H1 (cell line): ENCODE data around the gene RNF126. TPM values are rescaled to one million over a fixed set of nuclear protein-coding genes. Genes with fewer than 3 reads are reported as not detected.

ENCODE experiments used
- CTCF ChIA-PET: fragments of 300-600 bp; sonication (Branson Sonifier 250); formaldehyde crosslinking; loops from one replicate; lab custom pipeline; 2021; ENCODE audit not compliant: partially characterized antibody; lab: Charles Lee
- POLR2A ChIA-PET: fragments of 300-600 bp; sonication (Branson Sonifier 250); formaldehyde crosslinking; loops from one replicate; lab custom pipeline; 2021; ENCODE audit warnings: inconsistent platforms; ENCODE audit not compliant: partially characterized antibody; lab: Charles Lee
- DNase-seq, 2 experiments: peaks; one replicate each; pipeline versions ENCODE4 v3.0.0 to v3.0.0-alpha.2; 2010 to 2022; ENCODE audit warnings: low spot score in 2 of 2, low read depth in 1 of 2, mixed read lengths in 1 of 2
- FAIRE-seq: peaks from 2 replicates; lab custom pipeline; 2011; peaks lifted over from hg19 to GRCh38; lab: Jason Lieb, UNC
- H2AFZ ChIP-seq: 2 replicates; pipeline ENCODE4 v1.8.1; 2012; ENCODE audit warnings: low read length, inconsistent platforms
- H2AK5ac ChIP-seq: 2 replicates; pipeline ENCODE4 v1.6.1; 2013; ENCODE audit warnings: low read depth, low read length
- H2BK120ac ChIP-seq: replicated peaks from 2 replicates; pipeline ENCODE3; 2013; ENCODE audit warnings: low read depth, low read length, inconsistent platforms
- H2BK12ac ChIP-seq: 2 replicates; pipeline ENCODE4 v1.6.1; 2013; ENCODE audit warnings: low read depth, low read length
- H2BK15ac ChIP-seq: 2 replicates; pipeline ENCODE4 v1.6.1; 2013; ENCODE audit warnings: low read length
- H2BK20ac ChIP-seq: 2 replicates; pipeline ENCODE4 v1.6.1; 2013; ENCODE audit warnings: low read length
- H2BK5ac ChIP-seq: 2 replicates; pipeline ENCODE4 v1.6.1; 2013; ENCODE audit warnings: low read depth, low read length
- H3K14ac ChIP-seq: 2 replicates; pipeline ENCODE4 v1.6.1; 2013; ENCODE audit warnings: inconsistent platforms; ENCODE audit not compliant: insufficient read length
- H3K18ac ChIP-seq: 2 replicates; pipeline ENCODE4 v1.6.1; 2013; ENCODE audit warnings: low read length; ENCODE audit errors: extremely low read depth
- H3K23ac ChIP-seq: 2 replicates; pipeline ENCODE4 v1.6.1; 2013; ENCODE audit warnings: inconsistent platforms; ENCODE audit not compliant: insufficient read length
- H3K23me2 ChIP-seq: 2 replicates; pipeline ENCODE4 v1.6.1; 2013; ENCODE audit warnings: low read depth, low read length
- H3K27ac ChIP-seq: 2 replicates; pipeline ENCODE4 v1.6.1; 2011; ENCODE audit warnings: low read depth, low read length, inconsistent platforms
- H3K27me3 ChIP-seq, 4 experiments: replicated peaks in 1 of 4; 1 replicate in 1 of 4; 2 replicates in 3 of 4; pipeline versions ENCODE4 v1.6.1 to v1.8.1; 2011 to 2013; ENCODE audit warnings: low read length in 3 of 4, mild to moderate bottlenecking in 3 of 4, inconsistent platforms in 2 of 4, mixed read lengths in 2 of 4, moderate library complexity in 1 of 4; ENCODE audit not compliant: control insufficient read depth in 3 of 4, insufficient read depth in 3 of 4; ENCODE audit errors: extremely low read depth in 1 of 4
- H3K36me3 ChIP-seq, 4 experiments: 2 replicates each; pipeline versions ENCODE4 v1.6.1 to v1.8.1; 2011 to 2013; ENCODE audit warnings: mild to moderate bottlenecking in 4 of 4, low read length in 3 of 4, moderate library complexity in 2 of 4, control low read depth in 1 of 4, inconsistent platforms in 1 of 4; ENCODE audit not compliant: insufficient read depth in 4 of 4, control insufficient read depth in 2 of 4
- H3K4ac ChIP-seq: replicated peaks from 2 replicates; pipeline ENCODE3; 2013; ENCODE audit warnings: low read length, low read depth, mixed read lengths, inconsistent platforms; ENCODE audit not compliant: insufficient read length
- H3K4me1 ChIP-seq, 4 experiments: replicated peaks in 1 of 4; 1 replicate in 1 of 4; 2 replicates in 3 of 4; pipeline versions ENCODE4 v1.6.1 to v1.8.1; 2011 to 2013; ENCODE audit warnings: low read length in 3 of 4, inconsistent platforms in 2 of 4, mixed read lengths in 1 of 4; ENCODE audit not compliant: insufficient read depth in 4 of 4, control insufficient read depth in 3 of 4
- H3K4me2 ChIP-seq, 2 experiments: 2 replicates each; pipeline versions ENCODE4 v1.6.1 to v1.8.1; 2011 to 2013; ENCODE audit warnings: low read depth in 2 of 2, low read length in 2 of 2, control low read depth in 1 of 2, inconsistent platforms in 1 of 2, mild to moderate bottlenecking in 1 of 2; ENCODE audit not compliant: insufficient read depth in 1 of 2
- H3K4me3 ChIP-seq, 4 experiments: fragments of 200-600, 300-600 bp in 1 of 4; sonication (generic), shearing (Covaris generic), sonication (Bioruptor Twin) in 1 of 4; 2 replicates each; pipeline versions ENCODE4 v1.5.1 to v1.8.1; 2011 to 2016; ENCODE audit warnings: low read length in 4 of 4, low read depth in 3 of 4, control low read depth in 2 of 4, inconsistent platforms in 2 of 4, mild to moderate bottlenecking in 2 of 4, mixed read lengths in 1 of 4, moderate library complexity in 1 of 4; ENCODE audit not compliant: insufficient read depth in 2 of 4; ENCODE audit errors: extremely low read depth in 1 of 4
- H3K56ac ChIP-seq: replicated peaks from 2 replicates; pipeline ENCODE3; 2013; ENCODE audit warnings: low read depth, mild to moderate bottlenecking, mixed read lengths, low read length, inconsistent platforms; ENCODE audit not compliant: insufficient read length
- H3K79me1 ChIP-seq: 2 replicates; pipeline ENCODE4 v1.6.1; 2013; ENCODE audit warnings: low read depth, low read length, control low read depth
- H3K79me2 ChIP-seq, 2 experiments: 2 replicates each; pipeline versions ENCODE4 v1.6.1 to v1.8.1; 2012 to 2013; ENCODE audit warnings: low read length in 2 of 2, mild to moderate bottlenecking in 2 of 2, inconsistent platforms in 1 of 2; ENCODE audit not compliant: insufficient read depth in 2 of 2, control insufficient read depth in 1 of 2
- H3K9ac ChIP-seq, 4 experiments: replicated peaks in 1 of 4; 1 replicate in 1 of 4; 2 replicates in 3 of 4; pipeline versions ENCODE4 v1.6.1 to v1.8.1; 2011 to 2013; ENCODE audit warnings: low read depth in 3 of 4, low read length in 3 of 4, control low read depth in 2 of 4, mild to moderate bottlenecking in 2 of 4, moderate library complexity in 2 of 4, inconsistent platforms in 1 of 4; ENCODE audit errors: extremely low read depth in 1 of 4
- H3K9me3 ChIP-seq, 2 experiments: 2 replicates each; pipeline versions ENCODE4 v1.6.1 to v1.8.1; 2012 to 2013; ENCODE audit warnings: mild to moderate bottlenecking in 2 of 2, moderate library complexity in 2 of 2, control low read depth in 1 of 2, inconsistent platforms in 1 of 2, low read depth in 1 of 2, low read length in 1 of 2, mixed read lengths in 1 of 2; ENCODE audit not compliant: insufficient read depth in 2 of 2
- H4K20me1 ChIP-seq, 2 experiments: replicated peaks in 1 of 2; 2 replicates each; pipeline versions ENCODE3 to v1.8.1; 2011 to 2013; ENCODE audit warnings: inconsistent platforms in 2 of 2, low read length in 2 of 2, mild to moderate bottlenecking in 1 of 2; ENCODE audit not compliant: insufficient read depth in 2 of 2, control insufficient read depth in 1 of 2
- H4K5ac ChIP-seq: 2 replicates; pipeline ENCODE4 v1.6.1; 2013; ENCODE audit warnings: low read length, low read depth, mixed read lengths, inconsistent platforms; ENCODE audit not compliant: insufficient read length
- H4K8ac ChIP-seq: 2 replicates; pipeline ENCODE4 v1.8.0; 2013; ENCODE audit warnings: mild to moderate bottlenecking, moderate library complexity, low read length, inconsistent platforms; ENCODE audit not compliant: insufficient read depth; ENCODE audit errors: extremely low read depth
- H4K91ac ChIP-seq: replicated peaks from 2 replicates; pipeline ENCODE3; 2013; ENCODE audit warnings: low read length, mixed read lengths, inconsistent platforms; ENCODE audit not compliant: insufficient read length
- BCL11A ChIP-seq, 2 experiments: IDR thresholded peaks; one replicate each; pipeline ENCODE4 v1.6.1; 2011; ENCODE audit warnings: low read depth in 2 of 2, low read length in 2 of 2, mild to moderate bottlenecking in 2 of 2
- CTBP2 ChIP-seq: IDR thresholded peaks from 2 replicates; pipeline ENCODE4 v1.7.0; 2011; ENCODE audit warnings: borderline replicate concordance, mild to moderate bottlenecking, moderate library complexity, mixed read lengths, low read length; ENCODE audit not compliant: insufficient read depth, insufficient read length
- FOSL1 ChIP-seq: IDR thresholded peaks from 2 replicates; pipeline ENCODE4 v1.6.1; 2011; ENCODE audit warnings: mild to moderate bottlenecking, low read depth, low read length, moderate library complexity; ENCODE audit not compliant: insufficient read depth
- GTF2F1 ChIP-seq: IDR thresholded peaks from 2 replicates; pipeline ENCODE4 v1.6.1; 2012; ENCODE audit warnings: low read depth, low read length, improper control_type of control experiment, borderline replicate concordance
- KDM5A ChIP-seq: fragments of 200-600 bp; IDR thresholded peaks from 2 replicates; pipeline ENCODE4 v1.7.1; 2012; ENCODE audit warnings: mild to moderate bottlenecking, low read length, inconsistent platforms, mixed read lengths
- MAFK ChIP-seq: IDR thresholded peaks from 2 replicates; pipeline ENCODE4 v1.6.1; 2012; ENCODE audit warnings: low read depth, mild to moderate bottlenecking, improper control_type of control experiment, low read length
- PHF8 ChIP-seq: fragments of 200-600 bp; sonication (generic); conservative IDR thresholded peaks from 2 replicates; pipeline ENCODE4 v1.7.1; 2012; ENCODE audit warnings: low read depth, mild to moderate bottlenecking, inconsistent platforms, low read length, moderate library complexity
- WGBS, 2 experiments: shearing (Covaris generic) in 1 of 2; methylation state at CpG; one replicate each; pipeline versions ENCODE4 v1.1.6 to v1.1.7; 2013 to 2015; ENCODE audit warnings: low lambda C conversion rate in 2 of 2, mixed read lengths in 2 of 2, inconsistent platforms in 1 of 2, low coverage in 1 of 2, missing lambda C conversion rate in 1 of 2; ENCODE audit not compliant: insufficient replicate concordance in 2 of 2, insufficient coverage in 1 of 2, insufficient read length in 1 of 2; ENCODE audit errors: extremely low coverage in 1 of 2, missing lambda C conversion rate in 1 of 2; 5-methylcytosine and 5-hydroxymethylcytosine counted together
- polyA plus RNA-seq, 7 experiments: library from polyadenylated mRNA; depleted of rRNA in 3 of 7; stranded (reverse) in 5 of 7; unstranded in 2 of 7; fragments of >200 nt in 5 of 7; fragments of 200-250 nt in 2 of 7; gene quantifications; 1 replicate in 5 of 7; 2 replicates in 1 of 7; 4 replicates in 1 of 7; pipeline versions ENCODE4 v1.2.1 to v1.2.3, GENCODE V29; 2011 to 2013; ENCODE audit warnings: missing spikeins in 2 of 7, mixed read lengths in 2 of 7
- total RNA-seq: library from RNA; stranded (reverse); fragmentation: NEBNext Ultra II Directional; extraction: Animal tissue kit (Norgen Biotek cat#: 25700); gene quantifications from 2 replicates; pipeline ENCODE4 v1.2.1, GENCODE V29; 2021
- TF ChIP-seq, protein P1 (sequence below): IDR thresholded peaks from 2 replicates; pipeline ENCODE4 v1.6.1; 2011; ENCODE audit warnings: low read length, improper control_type of control experiment

RNF126 gene
- total and polyA plus RNA-seq, 2 of the 8 experiments (the other 6 are each of a cell fraction or from before 2014, with no cell fraction given): 21.8 to 68.0 TPM

DNA sequence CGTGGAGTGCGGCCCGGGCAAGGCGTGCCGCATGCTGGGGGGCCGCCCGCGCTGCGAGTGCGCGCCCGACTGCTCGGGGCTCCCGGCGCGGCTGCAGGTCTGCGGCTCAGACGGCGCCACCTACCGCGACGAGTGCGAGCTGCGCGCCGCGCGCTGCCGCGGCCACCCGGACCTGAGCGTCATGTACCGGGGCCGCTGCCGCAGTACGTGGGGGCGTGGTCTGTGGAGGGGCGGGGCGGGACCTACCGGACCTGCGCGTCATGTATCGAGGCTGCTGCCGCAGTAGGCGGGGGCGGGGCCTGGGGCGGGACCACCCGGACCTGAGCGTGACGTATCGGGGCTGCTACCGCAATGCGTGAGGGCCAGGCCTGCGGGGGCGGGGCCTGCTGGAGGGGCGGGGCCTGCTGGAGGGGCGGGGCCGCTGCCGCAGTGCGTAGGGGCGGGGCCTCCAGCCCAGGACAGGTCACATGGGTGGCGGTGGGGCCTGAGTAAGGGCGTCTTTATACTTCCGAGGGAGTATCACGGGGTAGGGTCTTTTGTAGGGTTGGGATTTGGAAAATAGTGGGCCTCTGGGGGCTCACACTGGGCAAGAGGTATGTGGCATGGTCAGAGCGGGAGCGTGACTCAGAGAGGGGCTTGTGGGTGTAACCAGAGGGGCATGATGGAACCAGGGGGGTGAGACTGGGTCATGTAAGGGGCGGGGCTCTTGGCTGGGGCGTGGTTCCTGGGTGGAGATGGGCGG is 17.4 kb upstream of the RNF126 start:
- H4K20me1 ChIP-seq: peaks cover 0 to 7% of the 10 kb centered on the region in 2 experiments
- no peak overlapping the region for H3K23ac ChIP-seq
- peak overlapping the region; percentile 90; the same call in 1 of the 2 replicates for H2AFZ ChIP-seq
- no peak overlapping the region for H2BK20ac ChIP-seq
- H3K9ac ChIP-seq: peak overlapping the region; percentile 46 to 90 (median 60); a peak in 6 of 7 replicates
- H3K14ac ChIP-seq: no peak overlapping the region
- peak overlapping the region; percentile 91 for H3K27ac ChIP-seq
- no peak overlapping the region for H2AK5ac ChIP-seq
- ChIA-PET POLR2A (interaction anchor here (0.6 to 2.4 kb wide), 10 partner anchors 10 to 121 kb away, joined by 3 to 11 read pairs (median 4); partner anchors contain the start of genes BSG, PALM and PRSS57), CTCF (interaction anchor here (0.8 to 1.8 kb wide), 6 partner anchors 23 to 54 kb away, joined by 4 to 5 read pairs (median 4); no protein-coding TSS in a partner anchor)
- H3K4me3 ChIP-seq: peak overlapping the region; percentile 61 to 97 (median 66)
- H3K4me1 ChIP-seq: peaks cover 0 to 10% (median 1%) of the 10 kb centered on the region in 4 experiments; a peak in 4 of 7 replicates
- H2BK5ac ChIP-seq: peak overlapping the region; percentile 97
- peaks cover 6% of the 10 kb centered on the region; the same call in 1 of the 2 replicates for H3K23me2 ChIP-seq
- H3K4me2 ChIP-seq: peak overlapping the region; percentile 70 to 90
- H3K18ac ChIP-seq: peak overlapping the region; percentile 87
- FAIRE-seq: no peak
- H4K8ac ChIP-seq: peak overlapping the region; percentile 78
- peak overlapping the region; percentile 79 for H2BK120ac ChIP-seq
- peak overlapping the region; percentile 54 for H4K91ac ChIP-seq
- peak; percentile 99 for DNase-seq
- peak overlapping the region; percentile 62 for H3K56ac ChIP-seq
- no peaks in the 10 kb centered on the region for H3K79me2 ChIP-seq
- peaks cover 0 to 16% (median 10%) of the 10 kb centered on the region in 4 experiments; a peak in 5 of 7 replicates for H3K27me3 ChIP-seq
- H3K79me1 ChIP-seq: 0 out of 2 replicates have a peak, but pooled peaks cover 3% of the 10 kb centered on the region
- WGBS, 2 experiments: 0% methylated on average over 20 of the region's 70 CpGs; no CpG with 5 or more reads in 1 of the 2 experiments
- H3K4ac ChIP-seq: no peak overlapping the region
- H3K9me3 ChIP-seq: no peaks in the 10 kb centered on the region
- no peaks in the 10 kb centered on the region for H3K36me3 ChIP-seq
- H2BK12ac ChIP-seq: peak overlapping the region; percentile 80; the same call in 1 of the 2 replicates
- peak overlapping the region; percentile 98 for H4K5ac ChIP-seq
- no peak overlapping the region for H2BK15ac ChIP-seq
- TF ChIP-seq KDM5A (no peak), PHF8 (peak; percentile 56), BCL11A (IDR thresholded peaks at IDR 0.05; ENCODE audit: low read depth in 2 of 2, low read length in 2 of 2) (no peak), MAFK (no peak), CTBP2 (no peak), FOSL1 (no peak), GTF2F1 (no peak)
- TF ChIP-seq, protein P1, sequence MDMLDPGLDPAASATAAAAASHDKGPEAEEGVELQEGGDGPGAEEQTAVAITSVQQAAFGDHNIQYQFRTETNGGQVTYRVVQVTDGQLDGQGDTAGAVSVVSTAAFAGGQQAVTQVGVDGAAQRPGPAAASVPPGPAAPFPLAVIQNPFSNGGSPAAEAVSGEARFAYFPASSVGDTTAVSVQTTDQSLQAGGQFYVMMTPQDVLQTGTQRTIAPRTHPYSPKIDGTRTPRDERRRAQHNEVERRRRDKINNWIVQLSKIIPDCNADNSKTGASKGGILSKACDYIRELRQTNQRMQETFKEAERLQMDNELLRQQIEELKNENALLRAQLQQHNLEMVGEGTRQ: peak; percentile 55
